BLaER1 treated with 17β-estradiol and CSF1 and Interleukin-3, amounts not matched to agents 10 nM and 100 nM (cell line): ENCODE results near the gene MNT.

Source experiments
- H3K27ac ChIP-seq, 11 experiments: shearing (Covaris generic); formaldehyde crosslinking; 2 replicates each; pipeline ENCODE4 v1.8.1; 2022
- H3K27me3 ChIP-seq, 11 experiments: shearing (Covaris generic); formaldehyde crosslinking; 2 replicates each; pipeline ENCODE4 v1.8.1; 2022
- H3K36me3 ChIP-seq, 11 experiments: shearing (Covaris generic); formaldehyde crosslinking; 2 replicates each; pipeline ENCODE4 v1.8.1; 2022
- H3K4me1 ChIP-seq, 10 experiments: shearing (Covaris generic); formaldehyde crosslinking; 2 replicates each; pipeline ENCODE4 v1.8.1; 2022
- H3K4me2 ChIP-seq, 11 experiments: shearing (Covaris generic); formaldehyde crosslinking; 2 replicates each; pipeline ENCODE4 v1.8.1; 2022
- H3K4me3 ChIP-seq, 10 experiments: shearing (Covaris generic); formaldehyde crosslinking; 2 replicates each; pipeline ENCODE4 v1.8.1; 2022
- H3K9ac ChIP-seq, 11 experiments: shearing (Covaris generic); formaldehyde crosslinking; 2 replicates each; pipeline ENCODE4 v1.8.1; 2022
- H3K9me3 ChIP-seq, 11 experiments: shearing (Covaris generic); formaldehyde crosslinking; replicated peaks in 1 of 11; 2 replicates each; pipeline ENCODE4 v1.8.1; 2022
- H4K20me1 ChIP-seq, 11 experiments: shearing (Covaris generic); formaldehyde crosslinking; 2 replicates each; pipeline ENCODE4 v1.8.1; 2022
- Cebpa-rat ChIP-seq, 11 experiments: shearing (Covaris generic); IDR thresholded peaks; 2 replicates each; pipeline ENCODE4 v1.8.1; 2022

Gene MNT

GRCh38 chr17:2372180-2372579 lies 28.7 kb downstream of the MNT start:
- no peaks in the 10 kb centered on the region for H3K9me3 ChIP-seq
- TF ChIP-seq Cebpa-rat (IDR thresholded peaks at IDR 0.05) = no peak
- H3K9ac ChIP-seq = 0 out of 22 replicates have a peak overlapping the region, but pooled peaks of 1 of the 11 experiments have one; percentile 13
- H3K4me1 ChIP-seq = peaks cover 20 to 43% (median 33%) of the 10 kb centered on the region in 10 experiments
- H3K4me3 ChIP-seq = no peak overlapping the region
- H3K27me3 ChIP-seq = no peaks in the 10 kb centered on the region
- peaks cover 0 to 32% (median 0%) of the 10 kb centered on the region in 11 experiments; a peak in 5 of 22 replicates for H4K20me1 ChIP-seq
- H3K4me2 ChIP-seq = no peak overlapping the region
- H3K36me3 ChIP-seq = peaks cover 35 to 63% (median 55%) of the 10 kb centered on the region in 11 experiments
- peak overlapping the region in 1 of 11 experiments; percentile 4; a peak in 1 of 22 replicates for H3K27ac ChIP-seq

- H3K36me3 ChIP-seq = peaks cover 33 to 62% (median 52%) of the 10 kb centered on the region in 11 experiments
- H3K27me3 ChIP-seq = no peaks in the 10 kb centered on the region
- H3K4me3 ChIP-seq = no peak overlapping the region
- H3K9ac ChIP-seq = no peak overlapping the region; a peak in 2 of 22 replicates
- peak overlapping the region in 3 of 11 experiments; percentile 66 to 73 (median 70); a peak in 1 of 22 replicates for H3K27ac ChIP-seq
- no peak overlapping the region for H3K4me2 ChIP-seq
- peaks cover 0 to 32% (median 0%) of the 10 kb centered on the region in 11 experiments; a peak in 4 of 22 replicates for H4K20me1 ChIP-seq
- H3K9me3 ChIP-seq = no peaks in the 10 kb centered on the region
- no peak for TF ChIP-seq Cebpa-rat (IDR thresholded peaks at IDR 0.05)
- H3K4me1 ChIP-seq = peaks cover 20 to 50% (median 38%) of the 10 kb centered on the region in 10 experiments
Observed at GRCh38 chr17:2371183-2372130, 29.4 kb downstream of the MNT start.

GRCh38 chr17:2370211-2370589 lies 30.7 kb downstream of the MNT start:
- Histone ChIP-seq H3K9ac (peak overlapping the region in 9 of 11 experiments; percentile 28 to 67 (median 53); a peak in 12 of 22 replicates), H3K9me3 (no peaks in the 10 kb centered on the region), H3K36me3 (peaks cover 30 to 62% (median 50%) of the 10 kb centered on the region in 11 experiments)

GRCh38 chr17:2369551-2370210 lies 31.2 kb downstream of the MNT start:
- Histone ChIP-seq H4K20me1 (peaks cover 0 to 32% (median 0%) of the 10 kb centered on the region in 11 experiments; a peak in 4 of 22 replicates), H3K27ac (peak overlapping the region in 8 of 11 experiments; percentile 41 to 75 (median 62); a peak in 16 of 22 replicates), H3K9ac (peak overlapping the region in 9 of 11 experiments; percentile 28 to 67 (median 53); a peak in 18 of 22 replicates)

More at GRCh38 chr17:2370211-2370589, 30.7 kb downstream of the MNT start:
- no peaks in the 10 kb centered on the region for H3K27me3 ChIP-seq
- H3K4me3 ChIP-seq = no peak overlapping the region
- peak overlapping the region in 8 of 11 experiments; percentile 70 to 92 (median 85); a peak in 10 of 22 replicates for H3K4me2 ChIP-seq
- no peak for TF ChIP-seq Cebpa-rat (IDR thresholded peaks at IDR 0.05)
- H3K27ac ChIP-seq = peak overlapping the region in 8 of 11 experiments; percentile 41 to 75 (median 62); a peak in 14 of 22 replicates
- H3K4me1 ChIP-seq = peaks cover 20 to 48% (median 38%) of the 10 kb centered on the region in 10 experiments
- peaks cover 0 to 32% (median 0%) of the 10 kb centered on the region in 11 experiments; a peak in 4 of 22 replicates for H4K20me1 ChIP-seq

DNA sequence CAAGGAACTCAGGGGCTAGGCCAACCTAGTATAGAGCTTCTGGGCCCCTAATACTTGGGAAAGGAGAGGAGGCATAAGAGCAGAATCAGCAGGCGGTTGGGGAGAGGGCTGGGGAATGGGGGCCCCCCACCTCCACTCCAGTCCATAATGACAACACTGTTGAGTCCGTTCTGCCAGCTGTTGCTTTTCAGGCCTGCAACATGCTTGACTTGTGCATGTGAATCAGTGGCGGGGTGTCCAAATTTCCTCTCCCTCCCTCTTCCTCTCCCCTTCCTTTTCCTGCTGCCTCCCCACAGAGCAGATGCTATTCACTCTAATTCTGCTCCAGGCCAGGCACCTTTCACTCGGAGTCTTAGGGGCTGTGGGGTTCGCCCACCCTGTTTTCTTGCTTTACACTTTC lies 31.8 kb downstream of the MNT start:
- Histone ChIP-seq H4K20me1 (peaks cover 0 to 32% (median 0%) of the 10 kb centered on the region in 11 experiments; a peak in 4 of 22 replicates), H3K27me3 (no peaks in the 10 kb centered on the region), H3K9ac (peak overlapping the region; percentile 28 to 67 (median 52); a peak in 19 of 22 replicates)

More at GRCh38 chr17:2369551-2370210, 31.2 kb downstream of the MNT start:
- Histone ChIP-seq H3K27me3 (no peaks in the 10 kb centered on the region), H3K36me3 (peaks cover 29 to 63% (median 51%) of the 10 kb centered on the region in 11 experiments), H3K4me1 (peaks cover 20 to 43% (median 38%) of the 10 kb centered on the region in 10 experiments), H3K9me3 (no peaks in the 10 kb centered on the region), H3K4me2 (peak overlapping the region; percentile 68 to 92 (median 82); a peak in 21 of 22 replicates), H3K4me3 (peak overlapping the region in 2 of 10 experiments; percentile 19 to 36; a peak in 1 of 20 replicates)
- TF ChIP-seq Cebpa-rat (IDR thresholded peaks at IDR 0.05) = no peak

DNA sequence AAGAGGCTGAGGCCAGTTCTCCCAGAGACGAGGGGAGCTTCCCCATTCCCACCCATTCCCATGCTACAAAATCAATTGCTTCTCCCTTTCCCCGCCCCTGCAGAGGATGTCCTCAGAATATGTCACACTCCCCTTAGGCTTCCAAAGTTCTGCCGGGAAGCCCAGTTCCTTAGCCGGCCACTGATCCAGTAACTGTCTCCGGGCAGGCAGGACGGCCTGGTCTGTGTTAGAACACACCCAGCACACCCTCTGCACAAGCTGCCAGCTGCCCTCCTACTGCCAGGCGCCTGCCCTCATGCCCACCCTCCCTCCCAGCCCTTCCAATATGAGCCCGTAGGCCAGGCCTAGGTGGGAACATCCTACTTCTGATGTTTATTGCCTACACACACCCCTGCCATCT lies 32.5 kb downstream of the MNT start:
- Histone ChIP-seq H3K4me3 (no peak overlapping the region), H3K9me3 (no peaks in the 10 kb centered on the region), H3K9ac (peak overlapping the region in 10 of 11 experiments; percentile 26 to 67 (median 52); a peak in 13 of 22 replicates), H3K27me3 (no peaks in the 10 kb centered on the region), H3K27ac (peak overlapping the region in 7 of 11 experiments; percentile 53 to 75 (median 66); a peak in 12 of 22 replicates), H3K4me2 (peak overlapping the region; percentile 68 to 92 (median 82)), H4K20me1 (peaks cover 0 to 32% (median 0%) of the 10 kb centered on the region in 11 experiments; a peak in 4 of 22 replicates), H3K4me1 (peaks cover 20 to 41% (median 38%) of the 10 kb centered on the region in 10 experiments), H3K36me3 (peaks cover 31 to 69% (median 56%) of the 10 kb centered on the region in 11 experiments)
- TF ChIP-seq Cebpa-rat (IDR thresholded peaks at IDR 0.05) = no peak

More for the DNA sequence above, 31.8 kb downstream of the MNT start:
- Histone ChIP-seq H3K36me3 (peaks cover 29 to 69% (median 55%) of the 10 kb centered on the region in 11 experiments), H3K4me1 (peaks cover 20 to 41% (median 38%) of the 10 kb centered on the region in 10 experiments), H3K9me3 (no peaks in the 10 kb centered on the region), H3K4me2 (peak overlapping the region; percentile 68 to 92 (median 82)), H3K4me3 (peak overlapping the region in 2 of 10 experiments; percentile 19 to 36; a peak in 3 of 20 replicates), H3K27ac (peak overlapping the region in 8 of 11 experiments; percentile 41 to 75 (median 62); a peak in 16 of 22 replicates)
- TF ChIP-seq Cebpa-rat (IDR thresholded peaks at IDR 0.05) = no peak

GRCh38 chr17:2366747-2367494 lies 33.9 kb downstream of the MNT start:
- no peak for TF ChIP-seq Cebpa-rat (IDR thresholded peaks at IDR 0.05)
- peaks cover 28 to 67% (median 54%) of the 10 kb centered on the region in 11 experiments for H3K36me3 ChIP-seq
- peaks cover 0 to 32% (median 0%) of the 10 kb centered on the region in 11 experiments; a peak in 4 of 22 replicates for H4K20me1 ChIP-seq
- H3K9ac ChIP-seq = peak overlapping the region in 6 of 11 experiments; percentile 5 to 37 (median 12); a peak in 4 of 22 replicates
- H3K4me2 ChIP-seq = peak overlapping the region in 3 of 11 experiments; percentile 74 to 79 (median 78); a peak in 5 of 22 replicates
- H3K9me3 ChIP-seq = no peaks in the 10 kb centered on the region
- peaks cover 20 to 41% (median 38%) of the 10 kb centered on the region in 10 experiments for H3K4me1 ChIP-seq
- H3K27ac ChIP-seq = peak overlapping the region in 2 of 11 experiments; percentile 20 to 28; a peak in 1 of 22 replicates
- no peaks in the 10 kb centered on the region for H3K27me3 ChIP-seq
- no peak overlapping the region for H3K4me3 ChIP-seq
